ENCODE results near the gene POLG2.

DNA sequence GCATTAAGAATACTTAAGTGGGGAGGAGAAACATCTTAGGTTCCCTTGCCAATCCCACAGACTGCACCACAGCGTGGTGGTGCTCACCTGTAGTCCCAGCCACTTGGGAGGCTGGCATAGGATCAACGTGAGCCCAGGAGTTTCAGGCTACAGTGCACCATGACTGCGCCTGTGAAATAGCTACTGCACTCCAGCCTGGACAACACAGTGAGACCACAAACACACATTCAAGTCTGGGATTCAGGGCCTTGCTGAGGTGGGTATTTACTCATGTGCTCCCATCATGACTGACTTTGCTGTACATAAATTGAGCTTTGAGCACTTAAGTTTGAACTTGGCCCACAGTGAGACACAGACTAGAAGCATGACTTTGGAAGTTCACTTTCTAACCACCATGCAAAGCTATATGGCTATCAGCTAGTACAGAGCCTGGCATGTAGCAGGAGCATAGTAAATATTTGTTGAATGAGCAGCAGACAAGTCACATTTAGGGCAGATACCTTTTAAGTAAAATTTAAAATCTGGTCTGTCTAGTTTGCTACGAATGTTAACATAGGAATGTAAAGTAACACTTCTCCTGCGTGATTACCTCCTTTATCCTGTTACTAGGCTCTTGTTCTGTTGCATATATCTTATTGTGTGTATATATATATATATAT lies 43.4 kb upstream of the POLG2 start:
- TF ChIP-seq, protein P1, sequence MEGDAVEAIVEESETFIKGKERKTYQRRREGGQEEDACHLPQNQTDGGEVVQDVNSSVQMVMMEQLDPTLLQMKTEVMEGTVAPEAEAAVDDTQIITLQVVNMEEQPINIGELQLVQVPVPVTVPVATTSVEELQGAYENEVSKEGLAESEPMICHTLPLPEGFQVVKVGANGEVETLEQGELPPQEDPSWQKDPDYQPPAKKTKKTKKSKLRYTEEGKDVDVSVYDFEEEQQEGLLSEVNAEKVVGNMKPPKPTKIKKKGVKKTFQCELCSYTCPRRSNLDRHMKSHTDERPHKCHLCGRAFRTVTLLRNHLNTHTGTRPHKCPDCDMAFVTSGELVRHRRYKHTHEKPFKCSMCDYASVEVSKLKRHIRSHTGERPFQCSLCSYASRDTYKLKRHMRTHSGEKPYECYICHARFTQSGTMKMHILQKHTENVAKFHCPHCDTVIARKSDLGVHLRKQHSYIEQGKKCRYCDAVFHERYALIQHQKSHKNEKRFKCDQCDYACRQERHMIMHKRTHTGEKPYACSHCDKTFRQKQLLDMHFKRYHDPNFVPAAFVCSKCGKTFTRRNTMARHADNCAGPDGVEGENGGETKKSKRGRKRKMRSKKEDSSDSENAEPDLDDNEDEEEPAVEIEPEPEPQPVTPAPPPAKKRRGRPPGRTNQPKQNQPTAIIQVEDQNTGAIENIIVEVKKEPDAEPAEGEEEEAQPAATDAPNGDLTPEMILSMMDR (IDR thresholded peaks at IDR 0.05 in 2 of 3, conservative IDR thresholded peaks at IDR 0.05 in 1 of 3; ENCODE audit: borderline replicate concordance in 1 of 3, insufficient read depth in 1 of 3, low read depth in 2 of 3, low read length in 2 of 3) = no peak
- no peak for TF ChIP-seq RAD21 (IDR thresholded peaks at IDR 0.05; ENCODE audit: low read depth)
- TF ChIP-seq POLR2AphosphoS5 (IDR thresholded peaks at IDR 0.05; ENCODE audit: low read depth, low read length) = peak; percentile 29; the same call in 1 of the 2 replicates
- TF ChIP-seq EZH2phosphoT487 (IDR thresholded peaks at IDR 0.05; ENCODE audit: borderline replicate concordance) = no peak
